Chondrocyte (in vitro differentiated cells): ENCODE measurements around the gene APRT. TPM values are rescaled to one million over a fixed set of nuclear protein-coding genes. Genes with fewer than 3 reads are reported as not detected.
A peak's percentile ranks its signal among the peaks of the same experiment; 100 is the strongest.

Experiments
- DNase-seq: peaks from one replicate; pipeline ENCODE4 v3.0.0; 2021; ENCODE audit warnings: mixed read lengths, low spot score
- H3K27ac Mint-ChIP-seq: one replicate; pipeline ENCODE4 v1.8.0; 2021; ENCODE audit warnings: mild to moderate bottlenecking, moderate library complexity, mixed read lengths; ENCODE audit not compliant: unreplicated experiment
- H3K27me3 Mint-ChIP-seq: 2 replicates; pipeline ENCODE4 v1.8.0; 2021; ENCODE audit warnings: low read depth, mixed read lengths
- H3K36me3 Mint-ChIP-seq: 2 replicates; pipeline ENCODE4 v1.8.0; 2021; ENCODE audit warnings: low read depth, mixed read lengths
- H3K4me1 Mint-ChIP-seq: 2 replicates; pipeline ENCODE4 v1.8.0; 2021; ENCODE audit warnings: low read depth, mild to moderate bottlenecking, mixed read lengths
- H3K4me3 Mint-ChIP-seq: one replicate; pipeline ENCODE4 v1.8.0; 2021; ENCODE audit warnings: mild to moderate bottlenecking, moderate library complexity, mixed read lengths; ENCODE audit not compliant: unreplicated experiment
- H3K9me3 Mint-ChIP-seq: 2 replicates; pipeline ENCODE4 v1.8.0; 2021; ENCODE audit warnings: low read depth, mixed read lengths
- total RNA-seq: library from RNA; stranded (reverse); gene quantifications from 3 replicates; pipeline ENCODE4 v1.2.1, GENCODE V29; 2021
- TF ChIP-seq, protein P1 (sequence below): fragments of 200-600 bp; sonication (generic); IDR thresholded peaks from 2 replicates; pipeline ENCODE4 v1.5.0; 2021; ENCODE audit warnings: antibody characterized with exemption, mild to moderate bottlenecking, moderate library complexity

Gene APRT
- total RNA-seq, 1 donor from 2014 or later, result 68.8 TPM

DNA sequence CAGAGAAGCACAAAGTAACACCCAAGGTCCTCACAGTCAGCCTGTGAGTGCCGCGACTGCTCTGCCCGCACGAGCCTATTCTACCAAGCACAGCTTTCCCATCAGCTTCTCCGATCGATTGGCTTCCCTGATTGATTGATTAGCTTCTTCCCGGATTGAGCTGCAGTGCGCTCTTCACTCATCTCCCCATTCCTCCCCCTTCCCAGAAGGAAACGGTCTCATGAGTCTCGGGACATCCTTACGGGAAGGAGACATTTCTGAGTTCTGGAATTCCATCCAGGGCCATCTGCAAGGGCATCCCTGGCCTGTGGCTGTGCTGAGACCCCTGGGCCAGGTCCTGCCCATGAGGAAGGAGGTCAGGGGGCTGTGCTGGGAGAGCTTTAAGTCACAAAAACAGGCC, 44.8 kb downstream of the APRT start:
- no peak for DNase-seq
- Mint-ChIP-seq H3K4me1 (peaks cover 70% of the 10 kb centered on the region), H3K4me3 (no peak overlapping the region), H3K36me3 (peaks cover 3% of the 10 kb centered on the region), H3K27ac (peak overlapping the region; percentile 42), H3K9me3 (no peaks in the 10 kb centered on the region), H3K27me3 (no peaks in the 10 kb centered on the region)
- TF ChIP-seq, protein P1, sequence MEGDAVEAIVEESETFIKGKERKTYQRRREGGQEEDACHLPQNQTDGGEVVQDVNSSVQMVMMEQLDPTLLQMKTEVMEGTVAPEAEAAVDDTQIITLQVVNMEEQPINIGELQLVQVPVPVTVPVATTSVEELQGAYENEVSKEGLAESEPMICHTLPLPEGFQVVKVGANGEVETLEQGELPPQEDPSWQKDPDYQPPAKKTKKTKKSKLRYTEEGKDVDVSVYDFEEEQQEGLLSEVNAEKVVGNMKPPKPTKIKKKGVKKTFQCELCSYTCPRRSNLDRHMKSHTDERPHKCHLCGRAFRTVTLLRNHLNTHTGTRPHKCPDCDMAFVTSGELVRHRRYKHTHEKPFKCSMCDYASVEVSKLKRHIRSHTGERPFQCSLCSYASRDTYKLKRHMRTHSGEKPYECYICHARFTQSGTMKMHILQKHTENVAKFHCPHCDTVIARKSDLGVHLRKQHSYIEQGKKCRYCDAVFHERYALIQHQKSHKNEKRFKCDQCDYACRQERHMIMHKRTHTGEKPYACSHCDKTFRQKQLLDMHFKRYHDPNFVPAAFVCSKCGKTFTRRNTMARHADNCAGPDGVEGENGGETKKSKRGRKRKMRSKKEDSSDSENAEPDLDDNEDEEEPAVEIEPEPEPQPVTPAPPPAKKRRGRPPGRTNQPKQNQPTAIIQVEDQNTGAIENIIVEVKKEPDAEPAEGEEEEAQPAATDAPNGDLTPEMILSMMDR, result no peak

- TF ChIP-seq, protein P1, result no peak
- peak overlapping the region; percentile 65 for H3K27ac Mint-ChIP-seq
- H3K36me3 Mint-ChIP-seq, result peaks cover 3% of the 10 kb centered on the region
- H3K4me3 Mint-ChIP-seq, result no peak overlapping the region
- no peaks in the 10 kb centered on the region for H3K27me3 Mint-ChIP-seq
- H3K4me1 Mint-ChIP-seq, result peaks cover 60% of the 10 kb centered on the region
- H3K9me3 Mint-ChIP-seq, result no peaks in the 10 kb centered on the region
- DNase-seq, result no peak
Observed at GRCh38 chr16:88764913-88765349, 46.8 kb downstream of the APRT start.

- DNase-seq, result no peak
- Mint-ChIP-seq H3K9me3 (no peaks in the 10 kb centered on the region), H3K36me3 (peaks cover 3% of the 10 kb centered on the region), H3K27ac (no peak overlapping the region), H3K4me3 (no peak overlapping the region), H3K4me1 (peaks cover 58% of the 10 kb centered on the region), H3K27me3 (no peaks in the 10 kb centered on the region)
- TF ChIP-seq, protein P1, result no peak
Observed at GRCh38 chr16:88764080-88764479, 47.6 kb downstream of the APRT start.

DNA sequence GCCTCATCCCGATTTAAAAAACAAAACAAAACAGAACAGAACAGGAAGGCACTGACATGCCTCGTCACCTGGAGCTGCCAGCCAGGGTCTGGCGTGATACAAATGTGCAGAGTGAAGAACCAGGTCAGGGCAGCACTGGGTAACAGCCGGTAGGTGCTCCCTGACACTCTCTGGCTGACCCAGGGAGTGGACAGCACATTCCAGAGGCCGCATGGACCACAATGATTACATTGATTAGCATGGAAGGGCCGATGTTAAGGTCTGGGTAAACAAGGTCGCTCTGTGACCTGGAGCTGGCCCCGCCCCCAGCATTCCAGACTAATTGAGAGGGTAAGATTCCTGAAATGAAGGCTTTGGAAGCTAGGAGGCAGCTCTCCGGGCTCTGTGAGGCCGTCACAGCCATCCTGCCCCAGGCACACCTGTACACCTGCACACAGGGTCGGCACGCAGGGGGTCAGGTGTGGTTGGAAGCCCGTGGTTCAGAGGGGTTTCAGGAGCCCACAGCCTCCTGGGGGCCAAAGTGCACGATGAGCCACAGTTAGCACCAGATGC, 48.1 kb downstream of the APRT start:
- Mint-ChIP-seq H3K36me3 (peaks cover 3% of the 10 kb centered on the region), H3K27ac (no peak overlapping the region), H3K4me3 (no peak overlapping the region), H3K9me3 (no peaks in the 10 kb centered on the region), H3K4me1 (peaks cover 58% of the 10 kb centered on the region), H3K27me3 (no peaks in the 10 kb centered on the region)
- TF ChIP-seq, protein P1, result no peak
- no peak for DNase-seq

DNA sequence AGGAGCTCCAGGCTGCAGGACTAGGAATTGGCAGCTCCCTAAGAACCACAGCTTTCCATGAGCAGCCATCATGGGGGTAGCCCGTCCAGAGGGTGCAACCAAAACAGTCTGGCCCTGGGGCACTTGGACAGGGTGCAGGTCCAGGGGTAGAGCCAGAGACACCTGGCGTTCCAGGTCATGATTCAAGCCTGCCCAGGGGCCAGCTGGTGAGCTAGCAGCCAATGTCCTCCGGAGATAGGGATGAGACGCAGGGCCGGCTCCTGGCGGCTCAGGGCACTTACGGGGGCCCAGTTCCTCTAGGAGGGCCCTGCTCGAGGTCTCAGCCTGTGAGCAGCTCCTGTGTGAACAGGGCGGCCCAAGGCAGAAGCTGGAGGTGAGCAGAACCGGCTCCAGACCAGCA, 48.8 kb downstream of the APRT start:
- H3K4me1 Mint-ChIP-seq, result peaks cover 57% of the 10 kb centered on the region
- no peak for DNase-seq
- no peaks in the 10 kb centered on the region for H3K27me3 Mint-ChIP-seq
- no peak overlapping the region for H3K27ac Mint-ChIP-seq
- no peaks in the 10 kb centered on the region for H3K9me3 Mint-ChIP-seq
- H3K36me3 Mint-ChIP-seq, result peaks cover 3% of the 10 kb centered on the region
- TF ChIP-seq, protein P1, result no peak
- H3K4me3 Mint-ChIP-seq, result no peak overlapping the region
